GM23338 (cell line): Measurements from ENCODE around the gene DAB1. TPM values are rescaled to one million over a fixed set of nuclear protein-coding genes. Genes with fewer than 3 reads are reported as not detected.
A peak's percentile ranks its signal among the peaks of the same experiment; 100 is the strongest.

Experiments
- ATAC-seq: fragments of 200-7000 bp; cut with Tn5 transposase; 3 replicates; pipeline ENCODE4 v1.9.1; 2020
- DNase-seq: peaks from one replicate; pipeline ENCODE4 v3.0.0-alpha.2; 2015; ENCODE audit warnings: low spot score
- H2AFZ ChIP-seq: fragments of 200-600 bp; sonication (generic); 2 replicates; pipeline ENCODE4 v1.8.0; 2016; ENCODE audit warnings: antibody characterized with exemption, mild to moderate bottlenecking, moderate library complexity
- H3F3A ChIP-seq: fragments of 200-600 bp; sonication (generic); replicated peaks from 2 replicates; pipeline ENCODE4 v1.8.0; 2017; ENCODE audit warnings: antibody characterized with exemption, mixed run types, low read depth
- H3K27ac ChIP-seq: fragments of 200-600 bp; sonication (generic); 2 replicates; pipeline ENCODE4 v1.6.1; 2016; ENCODE audit warnings: low read depth
- H3K27me3 ChIP-seq: fragments of 200-600 bp; sonication (generic); 2 replicates; pipeline ENCODE4 v1.8.0; 2016; ENCODE audit warnings: mild to moderate bottlenecking, mixed run types, moderate library complexity; ENCODE audit not compliant: insufficient read depth
- H3K36me3 ChIP-seq: fragments of 200-600 bp; sonication (generic); 2 replicates; pipeline ENCODE4 v1.8.0; 2016; ENCODE audit warnings: mild to moderate bottlenecking; ENCODE audit not compliant: insufficient read depth
- H3K4me1 ChIP-seq: fragments of 200-600 bp; sonication (generic); 2 replicates; pipeline ENCODE4 v1.8.0; 2016; ENCODE audit warnings: mild to moderate bottlenecking, moderate library complexity; ENCODE audit not compliant: insufficient read depth
- H3K4me2 ChIP-seq: fragments of 200-600 bp; sonication (generic); 2 replicates; pipeline ENCODE4 v1.7.1; 2017; ENCODE audit warnings: mixed run types
- H3K4me3 ChIP-seq: fragments of 200-600 bp; sonication (generic); 2 replicates; pipeline ENCODE4 v1.6.1; 2016; ENCODE audit warnings: mixed run types
- H3K79me2 ChIP-seq: fragments of 200-600 bp; sonication (generic); replicated peaks from 2 replicates; pipeline ENCODE4 v1.8.0; 2017; ENCODE audit warnings: mild to moderate bottlenecking; ENCODE audit not compliant: insufficient read depth
- H3K9me2 ChIP-seq: fragments of 200-600 bp; sonication (generic); 2 replicates; pipeline ENCODE4 v1.8.0; 2017; ENCODE audit not compliant: insufficient read depth
- H4K20me1 ChIP-seq: fragments of 200-600 bp; sonication (generic); replicated peaks from 2 replicates; pipeline ENCODE4 v1.8.0; 2017; ENCODE audit warnings: mild to moderate bottlenecking; ENCODE audit not compliant: insufficient read depth
- H3K27ac Mint-ChIP-seq: 2 replicates; pipeline ENCODE4 v1.8.0; 2020; ENCODE audit warnings: inconsistent platforms, mild to moderate bottlenecking, moderate library complexity, mixed read lengths
- H3K27me3 Mint-ChIP-seq: 3 replicates; pipeline ENCODE4 v1.8.0; 2022; ENCODE audit warnings: low read depth, mild to moderate bottlenecking, moderate library complexity, mixed read lengths, inconsistent platforms; ENCODE audit not compliant: insufficient read depth, poor library complexity
- H3K36me3 Mint-ChIP-seq: 3 replicates; pipeline ENCODE4 v1.8.0; 2021; ENCODE audit warnings: low read depth, mild to moderate bottlenecking, inconsistent platforms, moderate library complexity, mixed read lengths
- H3K4me1 Mint-ChIP-seq: 3 replicates; pipeline ENCODE4 v1.8.0; 2020; ENCODE audit warnings: mild to moderate bottlenecking, inconsistent platforms, mixed read lengths
- H3K4me3 Mint-ChIP-seq: 3 replicates; pipeline ENCODE4 v1.8.0; 2021; ENCODE audit warnings: moderate library complexity, mild to moderate bottlenecking, inconsistent platforms, mixed read lengths
- H3K9me3 Mint-ChIP-seq: 3 replicates; pipeline ENCODE4 v1.8.0; 2020; ENCODE audit warnings: moderate library complexity, mild to moderate bottlenecking, inconsistent platforms, mixed read lengths
- STAT1 ChIP-seq: IDR thresholded peaks from one replicate; pipeline ENCODE4 v1.6.1; 2016; ENCODE audit warnings: antibody characterized with exemption; ENCODE audit not compliant: unreplicated experiment
- ZNF114 ChIP-seq: fragments of 250-450 bp; sonication (Bioruptor Pico); IDR thresholded peaks from 2 replicates; pipeline ENCODE4 v1.5.0; 2020; ENCODE audit warnings: mild to moderate bottlenecking, moderate library complexity
- ZNF331 ChIP-seq: fragments of 250-450 bp; sonication (Bioruptor Pico); IDR thresholded peaks from 2 replicates; pipeline ENCODE4 v1.5.0; 2020; ENCODE audit warnings: low read depth, mild to moderate bottlenecking, moderate library complexity
- polyA plus RNA-seq: library from polyadenylated mRNA; unstranded; fragments of >200 nt; fragmentation: Nextera tagmentation; extraction: Ambion mirVana; gene quantifications from 2 replicates; pipeline ENCODE4 v1.2.1, GENCODE V29; 2016
- total RNA-seq: library from RNA; depleted of rRNA; stranded (reverse); fragments of >200 nt; shearing (Covaris generic); gene quantifications from 2 replicates; pipeline ENCODE4 v1.2.3, GENCODE V29; 2014
- TF ChIP-seq, protein P1 (sequence below): fragments of 250-450 bp; sonication (Bioruptor Pico); IDR thresholded peaks from 2 replicates; pipeline ENCODE4 v1.5.0; 2020; ENCODE audit warnings: mild to moderate bottlenecking, moderate library complexity
- TF ChIP-seq, protein P2 (sequence below): IDR thresholded peaks from 2 replicates; pipeline ENCODE4 v1.6.1; 2016; ENCODE audit warnings: antibody characterized with exemption
- TF ChIP-seq, protein P3 (sequence below), 2 experiments: fragments of 200-600 bp in 1 of 2; sonication (generic) in 1 of 2; conservative IDR thresholded peaks; 2 replicates each; pipeline versions ENCODE4 v1.5.1 to v1.6.1; 2016 to 2017; ENCODE audit warnings: antibody characterized with exemption in 2 of 2, low read depth in 2 of 2, mild to moderate bottlenecking in 2 of 2, moderate library complexity in 1 of 2

The DAB1 gene
- total and polyA plus RNA-seq, 2 experiments from 2014 or later: 12.8 to 14.5 TPM

DNA sequence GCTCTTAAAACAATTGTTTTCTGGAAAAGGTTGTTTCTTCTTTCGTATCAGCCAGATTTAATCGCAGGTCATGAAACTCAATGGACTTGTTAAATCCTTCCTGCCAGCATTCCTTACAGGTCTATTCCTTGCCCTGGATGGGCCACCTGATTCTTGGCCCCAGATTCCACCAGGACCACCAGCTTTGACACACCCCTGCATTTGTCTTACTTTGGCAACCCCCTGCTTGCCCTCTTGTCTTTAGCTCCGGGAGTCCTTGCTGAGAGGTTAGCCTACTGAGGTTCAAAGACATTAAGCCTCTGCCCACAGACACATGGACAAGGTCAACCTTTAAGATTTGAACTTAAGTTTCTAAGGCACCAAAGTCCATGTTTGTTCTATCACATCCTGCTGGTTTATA is 27.1 kb upstream of the DAB1 start:
- Mint-ChIP-seq H3K4me1 (peaks cover 23% of the 10 kb centered on the region), H3K4me3 (no peak overlapping the region), H3K27ac (no peak overlapping the region), H3K36me3 (no peaks in the 10 kb centered on the region), H3K27me3 (peaks cover 3% of the 10 kb centered on the region), H3K9me3 (no peaks in the 10 kb centered on the region)
- Histone ChIP-seq H3K27me3 (no peaks in the 10 kb centered on the region), H3K36me3 (no peaks in the 10 kb centered on the region), H3K4me3 (no peak overlapping the region), H3K9me2 (no peaks in the 10 kb centered on the region), H4K20me1 (no peaks in the 10 kb centered on the region), H3K4me1 (peaks cover 19% of the 10 kb centered on the region; the same call in 1 of the 2 replicates), H2AFZ (no peak overlapping the region), H3K27ac (no peak overlapping the region), H3K79me2 (no peaks in the 10 kb centered on the region), H3K4me2 (peak overlapping the region; percentile 24), H3F3A (no peaks in the 10 kb centered on the region)
- ATAC-seq (peak; percentile 89), DNase-seq (peak; percentile 33)
- TF ChIP-seq STAT1 (no peak), ZNF114 (no peak)
- TF ChIP-seq, protein P1, sequence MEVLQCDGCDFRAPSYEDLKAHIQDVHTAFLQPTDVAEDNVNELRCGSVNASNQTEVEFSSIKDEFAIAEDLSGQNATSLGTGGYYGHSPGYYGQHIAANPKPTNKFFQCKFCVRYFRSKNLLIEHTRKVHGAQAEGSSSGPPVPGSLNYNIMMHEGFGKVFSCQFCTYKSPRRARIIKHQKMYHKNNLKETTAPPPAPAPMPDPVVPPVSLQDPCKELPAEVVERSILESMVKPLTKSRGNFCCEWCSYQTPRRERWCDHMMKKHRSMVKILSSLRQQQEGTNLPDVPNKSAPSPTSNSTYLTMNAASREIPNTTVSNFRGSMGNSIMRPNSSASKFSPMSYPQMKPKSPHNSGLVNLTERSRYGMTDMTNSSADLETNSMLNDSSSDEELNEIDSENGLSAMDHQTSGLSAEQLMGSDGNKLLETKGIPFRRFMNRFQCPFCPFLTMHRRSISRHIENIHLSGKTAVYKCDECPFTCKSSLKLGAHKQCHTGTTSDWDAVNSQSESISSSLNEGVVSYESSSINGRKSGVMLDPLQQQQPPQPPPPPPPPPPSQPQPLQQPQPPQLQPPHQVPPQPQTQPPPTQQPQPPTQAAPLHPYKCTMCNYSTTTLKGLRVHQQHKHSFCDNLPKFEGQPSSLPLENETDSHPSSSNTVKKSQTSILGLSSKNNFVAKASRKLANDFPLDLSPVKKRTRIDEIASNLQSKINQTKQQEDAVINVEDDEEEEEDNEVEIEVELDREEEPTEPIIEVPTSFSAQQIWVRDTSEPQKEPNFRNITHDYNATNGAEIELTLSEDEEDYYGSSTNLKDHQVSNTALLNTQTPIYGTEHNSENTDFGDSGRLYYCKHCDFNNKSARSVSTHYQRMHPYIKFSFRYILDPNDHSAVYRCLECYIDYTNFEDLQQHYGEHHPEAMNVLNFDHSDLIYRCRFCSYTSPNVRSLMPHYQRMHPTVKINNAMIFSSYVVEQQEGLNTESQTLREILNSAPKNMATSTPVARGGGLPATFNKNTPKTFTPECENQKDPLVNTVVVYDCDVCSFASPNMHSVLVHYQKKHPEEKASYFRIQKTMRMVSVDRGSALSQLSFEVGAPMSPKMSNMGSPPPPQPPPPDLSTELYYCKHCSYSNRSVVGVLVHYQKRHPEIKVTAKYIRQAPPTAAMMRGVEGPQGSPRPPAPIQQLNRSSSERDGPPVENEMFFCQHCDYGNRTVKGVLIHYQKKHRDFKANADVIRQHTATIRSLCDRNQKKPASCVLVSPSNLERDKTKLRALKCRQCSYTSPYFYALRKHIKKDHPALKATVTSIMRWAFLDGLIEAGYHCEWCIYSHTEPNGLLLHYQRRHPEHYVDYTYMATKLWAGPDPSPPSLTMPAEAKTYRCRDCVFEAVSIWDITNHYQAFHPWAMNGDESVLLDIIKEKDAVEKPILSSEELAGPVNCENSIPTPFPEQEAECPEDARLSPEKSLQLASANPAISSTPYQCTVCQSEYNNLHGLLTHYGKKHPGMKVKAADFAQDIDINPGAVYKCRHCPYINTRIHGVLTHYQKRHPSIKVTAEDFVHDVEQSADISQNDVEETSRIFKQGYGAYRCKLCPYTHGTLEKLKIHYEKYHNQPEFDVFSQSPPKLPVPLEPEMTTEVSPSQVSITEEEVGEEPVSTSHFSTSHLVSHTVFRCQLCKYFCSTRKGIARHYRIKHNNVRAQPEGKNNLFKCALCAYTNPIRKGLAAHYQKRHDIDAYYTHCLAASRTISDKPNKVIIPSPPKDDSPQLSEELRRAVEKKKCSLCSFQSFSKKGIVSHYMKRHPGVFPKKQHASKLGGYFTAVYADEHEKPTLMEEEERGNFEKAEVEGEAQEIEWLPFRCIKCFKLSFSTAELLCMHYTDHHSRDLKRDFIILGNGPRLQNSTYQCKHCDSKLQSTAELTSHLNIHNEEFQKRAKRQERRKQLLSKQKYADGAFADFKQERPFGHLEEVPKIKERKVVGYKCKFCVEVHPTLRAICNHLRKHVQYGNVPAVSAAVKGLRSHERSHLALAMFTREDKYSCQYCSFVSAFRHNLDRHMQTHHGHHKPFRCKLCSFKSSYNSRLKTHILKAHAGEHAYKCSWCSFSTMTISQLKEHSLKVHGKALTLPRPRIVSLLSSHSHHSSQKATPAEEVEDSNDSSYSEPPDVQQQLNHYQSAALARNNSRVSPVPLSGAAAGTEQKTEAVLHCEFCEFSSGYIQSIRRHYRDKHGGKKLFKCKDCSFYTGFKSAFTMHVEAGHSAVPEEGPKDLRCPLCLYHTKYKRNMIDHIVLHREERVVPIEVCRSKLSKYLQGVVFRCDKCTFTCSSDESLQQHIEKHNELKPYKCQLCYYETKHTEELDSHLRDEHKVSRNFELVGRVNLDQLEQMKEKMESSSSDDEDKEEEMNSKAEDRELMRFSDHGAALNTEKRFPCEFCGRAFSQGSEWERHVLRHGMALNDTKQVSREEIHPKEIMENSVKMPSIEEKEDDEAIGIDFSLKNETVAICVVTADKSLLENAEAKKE: peak; percentile 80
- TF ChIP-seq, protein P2, sequence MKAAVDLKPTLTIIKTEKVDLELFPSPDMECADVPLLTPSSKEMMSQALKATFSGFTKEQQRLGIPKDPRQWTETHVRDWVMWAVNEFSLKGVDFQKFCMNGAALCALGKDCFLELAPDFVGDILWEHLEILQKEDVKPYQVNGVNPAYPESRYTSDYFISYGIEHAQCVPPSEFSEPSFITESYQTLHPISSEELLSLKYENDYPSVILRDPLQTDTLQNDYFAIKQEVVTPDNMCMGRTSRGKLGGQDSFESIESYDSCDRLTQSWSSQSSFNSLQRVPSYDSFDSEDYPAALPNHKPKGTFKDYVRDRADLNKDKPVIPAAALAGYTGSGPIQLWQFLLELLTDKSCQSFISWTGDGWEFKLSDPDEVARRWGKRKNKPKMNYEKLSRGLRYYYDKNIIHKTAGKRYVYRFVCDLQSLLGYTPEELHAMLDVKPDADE: no peak

DNA sequence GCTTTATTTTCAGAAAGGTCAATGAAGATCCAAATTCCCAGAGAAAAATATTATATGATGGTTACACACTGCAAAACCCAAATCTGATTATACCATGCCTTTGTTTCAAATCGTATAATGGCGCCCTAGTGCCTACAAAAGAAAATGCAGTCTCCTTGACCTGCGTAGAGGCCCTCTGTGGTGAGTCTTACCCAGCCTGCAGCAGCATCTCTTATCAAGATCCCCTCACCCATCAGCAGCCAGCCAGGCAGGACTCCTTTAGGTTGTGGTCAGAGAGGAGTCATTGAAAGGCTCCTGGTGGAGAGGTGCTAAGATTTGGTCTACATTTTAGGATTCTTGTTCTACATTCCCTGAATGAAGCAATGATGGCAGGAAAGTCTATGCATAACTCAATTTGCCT is 23.7 kb upstream of the DAB1 start:
- no peak overlapping the region for H2AFZ ChIP-seq
- no peaks in the 10 kb centered on the region for H3F3A ChIP-seq
- H4K20me1 ChIP-seq: no peaks in the 10 kb centered on the region
- H3K4me2 ChIP-seq: no peak overlapping the region
- H3K36me3 ChIP-seq: no peaks in the 10 kb centered on the region
- Mint-ChIP-seq H3K27me3 (peaks cover 5% of the 10 kb centered on the region), H3K4me3 (no peak overlapping the region), H3K36me3 (no peaks in the 10 kb centered on the region), H3K27ac (no peak overlapping the region; the same call in 1 of the 2 replicates), H3K9me3 (no peaks in the 10 kb centered on the region), H3K4me1 (peaks cover 23% of the 10 kb centered on the region)
- no peaks in the 10 kb centered on the region for H3K79me2 ChIP-seq
- no peaks in the 10 kb centered on the region for H3K9me2 ChIP-seq
- H3K4me3 ChIP-seq: no peak overlapping the region
- H3K4me1 ChIP-seq: peaks cover 19% of the 10 kb centered on the region; the same call in 1 of the 2 replicates
- H3K27ac ChIP-seq: no peak overlapping the region
- DNase-seq: peak; percentile 12
- peak; percentile 48; the same call in 2 of the 3 replicates for ATAC-seq
- TF ChIP-seq ZNF331 (CRISPR knock-in tag): no peak
- TF ChIP-seq, protein P3, sequence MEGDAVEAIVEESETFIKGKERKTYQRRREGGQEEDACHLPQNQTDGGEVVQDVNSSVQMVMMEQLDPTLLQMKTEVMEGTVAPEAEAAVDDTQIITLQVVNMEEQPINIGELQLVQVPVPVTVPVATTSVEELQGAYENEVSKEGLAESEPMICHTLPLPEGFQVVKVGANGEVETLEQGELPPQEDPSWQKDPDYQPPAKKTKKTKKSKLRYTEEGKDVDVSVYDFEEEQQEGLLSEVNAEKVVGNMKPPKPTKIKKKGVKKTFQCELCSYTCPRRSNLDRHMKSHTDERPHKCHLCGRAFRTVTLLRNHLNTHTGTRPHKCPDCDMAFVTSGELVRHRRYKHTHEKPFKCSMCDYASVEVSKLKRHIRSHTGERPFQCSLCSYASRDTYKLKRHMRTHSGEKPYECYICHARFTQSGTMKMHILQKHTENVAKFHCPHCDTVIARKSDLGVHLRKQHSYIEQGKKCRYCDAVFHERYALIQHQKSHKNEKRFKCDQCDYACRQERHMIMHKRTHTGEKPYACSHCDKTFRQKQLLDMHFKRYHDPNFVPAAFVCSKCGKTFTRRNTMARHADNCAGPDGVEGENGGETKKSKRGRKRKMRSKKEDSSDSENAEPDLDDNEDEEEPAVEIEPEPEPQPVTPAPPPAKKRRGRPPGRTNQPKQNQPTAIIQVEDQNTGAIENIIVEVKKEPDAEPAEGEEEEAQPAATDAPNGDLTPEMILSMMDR (conservative IDR thresholded peaks at IDR 0.05; ENCODE audit: low read depth in 2 of 2): peak in 1 of 2 experiments; percentile 21; a peak in 1 of 4 replicates
- TF ChIP-seq ZNF114: no peak
- no peaks in the 10 kb centered on the region for H3K27me3 ChIP-seq
